GM18498 (cell line): Measurements from ENCODE around the gene INHBA.

Experiments used
- ATAC-seq: cut with Tn5 transposase; IDR thresholded peaks from one replicate; pipeline ENCODE4 v1.9.1; 2021; ENCODE audit warnings: mild to moderate bottlenecking, moderate library complexity; ENCODE audit not compliant: unreplicated experiment

The INHBA gene

GRCh38 chr7:41702635-41703371, at the start of gene INHBA:
Gene INHBA, minus strand, starts transcription at chr7:41703090. Its CDS starts 2,716 bp downstream, at chr7:41700374.
- ATAC-seq, result no peak

GRCh38 chr7:41752615-41753014, 49.7 kb upstream of the INHBA start:
- no peak for ATAC-seq

DNA sequence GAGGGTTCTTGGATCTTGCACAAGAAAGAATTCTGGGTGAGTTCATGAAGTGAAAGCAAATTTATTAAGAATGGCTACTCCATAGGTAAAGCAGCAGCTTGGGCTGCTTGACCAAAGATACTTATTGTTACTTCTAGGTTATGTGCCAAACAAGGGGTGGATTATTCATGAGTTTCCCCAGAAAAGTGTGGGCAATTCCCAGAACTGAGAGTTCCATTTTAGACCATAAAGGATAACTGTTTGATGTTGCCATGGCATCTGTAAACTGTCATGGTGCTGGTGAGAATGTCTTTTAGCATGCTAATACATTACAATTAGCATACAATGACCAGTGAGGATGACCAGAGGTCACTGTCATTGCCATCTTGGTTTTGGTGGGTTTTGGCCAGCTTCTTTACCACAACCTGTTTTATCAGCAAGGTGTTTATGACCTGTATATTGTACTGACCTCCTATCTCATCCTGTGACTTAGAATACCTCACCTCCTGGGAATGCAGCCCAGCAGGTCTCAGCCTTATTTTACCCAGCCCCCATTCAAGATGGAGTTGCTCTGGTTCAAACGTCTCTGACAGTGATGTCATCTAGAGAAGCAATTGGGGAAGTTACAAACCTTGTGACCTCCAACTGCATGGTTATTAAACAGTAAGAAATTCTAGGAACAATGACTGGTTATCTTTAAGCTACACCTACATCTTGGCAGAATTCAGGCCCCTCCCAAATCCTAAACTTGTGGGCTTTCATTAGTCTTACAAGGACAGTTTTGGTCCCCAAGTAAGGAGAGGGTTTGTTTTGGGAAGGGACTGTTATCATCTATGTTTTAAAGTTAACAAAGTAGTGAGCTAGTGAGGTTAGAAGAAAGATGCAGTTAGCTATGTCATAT, 48.0 kb upstream of the INHBA start:
- ATAC-seq, result no peak

GRCh38 chr7:41747961-41748360, 45.1 kb upstream of the INHBA start:
- no peak for ATAC-seq

DNA sequence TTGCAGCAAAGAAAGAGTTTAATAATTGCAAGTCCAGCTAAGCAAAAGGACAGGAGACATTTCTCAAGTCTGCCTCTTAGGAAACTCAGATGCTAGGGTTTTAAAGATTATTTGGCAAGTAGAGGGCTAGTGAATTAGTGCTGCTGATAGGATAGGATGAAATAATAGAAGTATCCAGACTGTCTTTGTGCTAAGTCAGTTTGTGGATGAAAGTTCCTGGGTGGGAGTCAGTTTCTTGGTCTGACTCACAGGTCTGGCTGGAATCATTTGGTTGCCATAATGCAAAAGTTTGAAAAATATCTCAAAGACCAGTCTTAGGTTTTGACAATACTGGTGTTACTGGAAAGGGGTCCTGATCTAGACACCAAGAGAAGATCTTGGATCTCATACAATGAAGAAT, 42.6 kb upstream of the INHBA start:
- ATAC-seq, result no peak

- ATAC-seq, result no peak
Observed at GRCh38 chr7:41744161-41744560, 41.3 kb upstream of the INHBA start.

DNA sequence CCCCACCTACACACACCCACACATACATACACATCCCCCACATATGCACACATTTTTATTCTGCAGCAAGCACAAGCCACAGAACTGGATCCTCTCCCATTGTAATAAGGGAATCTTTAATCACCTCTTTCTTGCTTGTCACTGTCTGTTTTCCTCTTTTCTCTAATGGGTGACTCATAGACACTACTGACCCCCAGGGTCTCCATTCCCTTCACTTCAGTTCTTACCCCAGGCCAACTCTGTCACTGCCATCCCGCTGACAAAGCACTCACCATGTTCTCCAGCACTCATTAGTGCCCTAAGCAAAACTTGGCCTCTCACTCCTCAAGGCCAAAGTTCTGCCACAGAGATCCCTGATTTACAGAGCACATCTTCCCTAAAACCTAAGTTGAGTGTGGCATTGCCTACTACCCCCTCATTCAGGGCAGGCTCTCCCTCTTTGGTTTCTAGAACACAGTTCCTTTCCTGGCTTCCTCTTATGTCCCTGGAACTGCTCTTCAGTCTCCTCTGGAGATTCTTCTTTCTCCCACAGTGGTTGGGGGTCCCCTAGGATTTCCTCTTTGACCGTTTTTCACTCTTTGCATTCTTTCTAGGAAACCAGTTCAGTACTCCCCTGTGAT, 39.6 kb upstream of the INHBA start:
- ATAC-seq, result no peak

GRCh38 chr7:41738806-41739205, 35.9 kb upstream of the INHBA start:
- no peak for ATAC-seq

DNA sequence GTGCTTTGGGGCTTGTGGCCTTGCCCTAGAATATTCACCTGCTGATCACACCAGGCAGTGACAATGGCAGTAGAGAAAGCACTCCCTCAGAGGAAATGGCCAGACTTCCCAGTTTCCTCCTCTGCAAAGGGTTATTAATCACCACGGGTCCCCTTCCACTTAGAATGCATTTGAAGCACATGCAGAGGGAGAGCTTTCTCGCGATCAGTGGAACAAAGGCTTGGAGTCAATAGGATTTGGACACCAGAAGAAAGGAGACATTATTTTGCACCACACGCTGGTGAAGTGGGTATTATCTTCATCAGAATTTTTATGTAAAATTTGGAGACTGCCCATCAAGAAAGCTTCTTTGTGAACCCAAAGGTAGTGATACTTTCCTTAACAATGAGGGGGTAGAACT, 35.4 kb upstream of the INHBA start:
- no peak for ATAC-seq

DNA sequence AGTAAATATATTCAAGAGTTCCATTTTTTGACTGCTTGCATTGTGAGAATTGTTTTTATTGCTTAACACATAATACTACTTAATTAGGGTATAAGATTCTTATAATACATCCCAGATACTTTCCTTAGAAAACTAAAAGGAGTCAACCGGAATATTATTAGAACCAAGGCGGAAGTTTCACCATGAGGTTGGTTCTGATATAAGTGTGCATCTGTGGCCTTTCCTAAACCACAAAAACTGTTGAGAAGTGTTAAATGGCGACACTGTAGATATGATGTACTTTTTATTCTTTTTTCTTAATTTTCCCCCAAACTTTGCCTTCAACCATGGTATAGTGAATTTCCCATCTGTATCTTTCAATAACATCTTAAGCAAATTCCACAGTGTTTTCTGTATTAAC, 32.3 kb upstream of the INHBA start:
- ATAC-seq, result no peak

GRCh38 chr7:41732843-41733306, 30.0 kb upstream of the INHBA start:
- ATAC-seq, result no peak

DNA sequence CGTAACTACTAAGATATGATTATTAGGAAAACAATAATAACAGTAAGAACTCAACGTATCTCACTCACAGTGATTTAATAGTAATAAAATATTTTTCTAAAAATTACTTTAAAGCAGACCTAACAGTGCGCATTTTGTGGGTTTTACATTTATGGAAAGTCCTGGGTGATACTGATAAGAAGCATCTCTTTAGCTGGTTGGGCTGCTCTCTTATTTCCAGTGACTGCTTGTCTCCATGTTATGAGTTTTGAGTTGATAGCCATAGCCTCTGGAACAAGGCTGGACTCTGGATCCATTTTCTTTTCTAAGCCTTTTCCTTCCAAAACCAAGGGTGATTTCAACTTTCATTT, 29.5 kb upstream of the INHBA start:
- ATAC-seq, result no peak

DNA sequence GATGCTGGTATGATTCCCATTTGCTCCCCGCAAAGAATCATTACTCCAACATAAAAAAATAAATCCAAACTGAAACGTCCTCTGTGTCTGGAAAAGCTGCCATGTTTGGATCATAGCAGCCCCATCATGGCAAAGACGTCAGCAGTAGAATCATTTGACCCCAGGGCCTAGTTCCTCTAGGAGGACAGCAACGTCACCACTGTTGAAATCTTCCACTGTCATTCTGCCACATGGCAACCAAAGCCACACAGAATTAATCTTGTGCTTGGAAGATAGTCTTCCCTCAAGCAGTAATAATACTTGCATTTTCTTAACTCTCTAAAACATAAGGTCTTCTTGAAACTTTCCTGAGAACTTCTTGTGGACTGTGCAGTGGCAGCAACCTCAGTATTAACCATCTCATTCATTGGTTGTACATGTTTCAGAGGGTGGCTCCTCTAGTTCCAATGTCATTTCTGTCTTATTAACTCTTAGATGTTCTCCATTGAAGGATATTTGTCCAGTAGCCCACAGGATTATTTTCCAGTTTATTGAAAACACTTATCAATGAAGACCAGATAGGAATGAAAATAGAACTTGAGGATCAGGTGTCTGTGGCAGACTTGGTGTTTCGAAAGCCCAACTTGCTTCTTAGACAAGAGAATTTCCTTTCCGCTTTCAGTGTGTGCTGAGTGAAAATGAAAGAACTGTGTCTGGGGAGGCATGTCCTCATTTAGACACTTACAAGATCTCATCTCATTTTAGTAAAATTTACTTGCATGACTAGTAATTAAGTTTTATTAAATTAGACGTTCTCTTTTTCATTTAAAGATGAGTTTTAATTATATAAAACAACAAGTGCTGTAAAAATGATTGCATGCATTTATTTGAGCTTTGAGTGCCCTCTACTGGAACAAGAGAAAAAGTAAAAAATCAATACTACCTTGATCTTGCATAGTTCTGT, 28.9 kb upstream of the INHBA start:
- ATAC-seq, result peak; percentile 99

GRCh38 chr7:41730668-41731067, 27.8 kb upstream of the INHBA start:
- no peak for ATAC-seq

- no peak for ATAC-seq
Observed at GRCh38 chr7:41730161-41730560, 27.3 kb upstream of the INHBA start.

GRCh38 chr7:41729059-41729458, 26.2 kb upstream of the INHBA start:
- no peak for ATAC-seq

DNA sequence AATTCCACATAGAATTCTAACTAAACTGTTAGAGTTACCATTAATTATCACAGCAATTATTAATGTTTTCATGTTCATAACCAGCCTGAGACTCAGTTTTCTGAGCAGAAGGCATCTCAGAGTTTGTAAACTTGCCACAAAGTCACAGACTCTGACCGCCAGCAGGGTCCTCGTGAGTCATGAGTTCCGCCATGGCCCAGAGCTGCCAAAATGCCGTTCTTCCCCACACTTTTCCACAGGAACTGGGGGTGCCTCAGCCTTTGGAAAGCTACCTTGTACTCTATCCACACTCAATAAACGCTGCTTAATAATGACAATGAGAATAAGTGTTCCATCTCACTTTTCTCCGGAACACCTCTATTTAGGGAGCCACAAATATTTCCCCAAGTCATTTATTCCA, 22.1 kb upstream of the INHBA start:
- no peak for ATAC-seq

- ATAC-seq, result no peak
Observed at GRCh38 chr7:41720886-41721285, 18.0 kb upstream of the INHBA start.

GRCh38 chr7:41720046-41720445, 17.2 kb upstream of the INHBA start:
- ATAC-seq, result no peak

GRCh38 chr7:41716691-41717090, 13.8 kb upstream of the INHBA start:
- no peak for ATAC-seq

GRCh38 chr7:41715000-41715399, 12.1 kb upstream of the INHBA start:
- ATAC-seq, result no peak
